Body of pancreas (tissue), 4 donors: ENCODE data around the gene CYBB. TPM values are rescaled to one million over a fixed set of nuclear protein-coding genes. Genes with fewer than 3 reads are reported as not detected.

Experiments used
- ATAC-seq: fragments of 150-250 bp; one replicate; pipeline ENCODE4 v1.9.1; 2016
- DNase-seq, 4 donors: peaks; one replicate each; pipeline ENCODE4 v3.0.0-alpha.2; 2019
- H3K27ac ChIP-seq, 4 donors: fragments of 200-600 bp; sonication (generic); 1 replicate in 3 of 4; 2 replicates in 1 of 4; pipeline versions ENCODE4 v1.5.1 to v1.6.1; 2016 to 2019; ENCODE audit warnings: mild to moderate bottlenecking in 1 of 4, mixed read lengths in 1 of 4, moderate library complexity in 1 of 4
- H3K27me3 ChIP-seq, 2 donors: fragments of 200-600 bp; sonication (generic); one replicate each; pipeline ENCODE4 v1.6.0; 2016; ENCODE audit warnings: mild to moderate bottlenecking in 1 of 2
- H3K36me3 ChIP-seq, 2 donors: fragments of 200-600 bp; sonication (generic); replicated peaks in 1 of 2; 2 replicates each; pipeline ENCODE4 v1.5.1; 2016; ENCODE audit warnings: low read depth in 2 of 2; ENCODE audit not compliant: insufficient read depth in 1 of 2
- H3K4me1 ChIP-seq: fragments of 200-600 bp; sonication (generic); one replicate; pipeline ENCODE4 v1.6.0; 2016
- H3K4me3 ChIP-seq, 2 donors: fragments of 200-600 bp; sonication (generic); 1 replicate in 1 of 2; 2 replicates in 1 of 2; pipeline ENCODE4 v1.5.1; 2016 to 2019
- H3K9me3 ChIP-seq, 3 donors: fragments of 200-600 bp; sonication (generic); 1 replicate in 2 of 3; 2 replicates in 1 of 3; pipeline ENCODE4 v1.5.1; 2016
- CTCF ChIP-seq, 7 experiments: fragments of 450-650 bp in 4 of 7; fragments of 200-600 bp in 3 of 7; sonication (generic) in 3 of 7; IDR thresholded peaks; one replicate each; pipeline ENCODE4 v1.5.1; 2016 to 2019; ENCODE audit warnings: antibody characterized with exemption in 7 of 7
- POLR2A ChIP-seq, 3 donors: fragments of 450-650 bp; IDR thresholded peaks; one replicate each; pipeline ENCODE4 v1.6.1; 2016; ENCODE audit warnings: antibody characterized with exemption in 3 of 3, mild to moderate bottlenecking in 2 of 3
- WGBS, 2 donors: methylation state at CpG; one replicate each; pipeline ENCODE4 v1.1.5; 2017; 5-methylcytosine and 5-hydroxymethylcytosine counted together
- intact Hi-C: fragments of 100-400 bp; cut with DNase I; formaldehyde crosslinking; loops from one replicate; pipeline ENCODE4 v1.15.1; 2023
- total RNA-seq, 2 donors: library from RNA; depleted of rRNA; stranded (reverse); fragments of >200 nt; gene quantifications; one replicate each; pipeline ENCODE4 v1.1.0, GENCODE V29; 2016

The CYBB gene
- total RNA-seq, 2 donors from 2014 or later = 3.6 to 11.2 TPM

GRCh38 chrX:37800717-37801116 lies 20.9 kb downstream of the CYBB start:
- Histone ChIP-seq H3K4me1 (no peaks in the 10 kb centered on the region), H3K4me3 (no peak overlapping the region), H3K27me3 (no peaks in the 10 kb centered on the region), H3K36me3 (no peaks in the 10 kb centered on the region), H3K9me3 (no peaks in the 10 kb centered on the region), H3K27ac (no peak overlapping the region)
- DNase-seq = no peak
- TF ChIP-seq POLR2A (IDR thresholded peaks at IDR 0.05) (no peak), CTCF (IDR thresholded peaks at IDR 0.05) (no peak)
- ATAC-seq = no peak
- intact Hi-C loops = no loop called here

GRCh38 chrX:37802028-37802427 lies 22.2 kb downstream of the CYBB start:
- Histone ChIP-seq H3K4me3 (no peak overlapping the region), H3K36me3 (no peaks in the 10 kb centered on the region), H3K9me3 (no peaks in the 10 kb centered on the region), H3K27ac (no peak overlapping the region), H3K4me1 (no peaks in the 10 kb centered on the region), H3K27me3 (no peaks in the 10 kb centered on the region)
- no peak for ATAC-seq
- TF ChIP-seq CTCF (IDR thresholded peaks at IDR 0.05) (no peak), POLR2A (IDR thresholded peaks at IDR 0.05) (no peak)
- intact Hi-C loops = no loop called here
- no peak for DNase-seq

GRCh38 chrX:37803057-37803456 lies 23.2 kb downstream of the CYBB start:
- no peaks in the 10 kb centered on the region for H3K27me3 ChIP-seq
- 22 to 76% methylated on average over 2 of the region's 2 CpGs for WGBS, 2 donors
- no peak for TF ChIP-seq POLR2A (IDR thresholded peaks at IDR 0.05)
- no peak for TF ChIP-seq CTCF (IDR thresholded peaks at IDR 0.05)
- no peaks in the 10 kb centered on the region for H3K9me3 ChIP-seq
- H3K36me3 ChIP-seq = no peaks in the 10 kb centered on the region
- H3K27ac ChIP-seq = no peak overlapping the region
- intact Hi-C loops = no loop called here
- H3K4me1 ChIP-seq = no peaks in the 10 kb centered on the region
- DNase-seq (no peak), ATAC-seq (no peak)
- no peak overlapping the region for H3K4me3 ChIP-seq

GRCh38 chrX:37809970-37810369 lies 30.1 kb downstream of the CYBB start:
- DNase-seq (no peak), ATAC-seq (no peak)
- TF ChIP-seq POLR2A (IDR thresholded peaks at IDR 0.05) (no peak), CTCF (IDR thresholded peaks at IDR 0.05) (no peak)
- Histone ChIP-seq H3K27ac (no peak overlapping the region), H3K9me3 (no peaks in the 10 kb centered on the region), H3K4me3 (no peak overlapping the region), H3K27me3 (no peaks in the 10 kb centered on the region), H3K36me3 (no peaks in the 10 kb centered on the region), H3K4me1 (no peaks in the 10 kb centered on the region)
- 76 to 84% methylated on average over 2 of the region's 2 CpGs for WGBS, 2 donors
- intact Hi-C loops = no loop called here

- Histone ChIP-seq H3K9me3 (no peaks in the 10 kb centered on the region), H3K4me3 (no peak overlapping the region), H3K27ac (no peak overlapping the region), H3K36me3 (no peaks in the 10 kb centered on the region), H3K4me1 (no peaks in the 10 kb centered on the region), H3K27me3 (no peaks in the 10 kb centered on the region)
- intact Hi-C loops = no loop called here
- no peak for ATAC-seq
- 50 to 56% methylated on average over 1 of the region's 1 CpG for WGBS, 2 donors
- TF ChIP-seq CTCF (IDR thresholded peaks at IDR 0.05) (no peak), POLR2A (IDR thresholded peaks at IDR 0.05) (no peak)
- DNase-seq = no peak
These were observed 32.3 kb downstream of the CYBB start for GRCh38 chrX:37812110-37812509.
